ENCODE results near the gene ARHGEF39.
A peak's percentile ranks its signal among the peaks of the same experiment; 100 is the strongest.
"Not testable (repeated sequence)": the region's sequence is repeated elsewhere in the genome, so short reads cannot be mapped to it uniquely, and the experiment has no call there.

Gene ARHGEF39

GRCh38 chr9:35627575-35627974 lies 37.4 kb downstream of the ARHGEF39 start:
- no peak for DNase-seq (ENCODE audit: low read depth in 2 of 2, low spot score in 1 of 2)

- DNase-seq (ENCODE audit: low read depth in 2 of 2, low spot score in 1 of 2) = no peak
Observed at GRCh38 chr9:35619800-35620158, 45.2 kb downstream of the ARHGEF39 start.

GRCh38 chr9:35618854-35619799 lies 45.9 kb downstream of the ARHGEF39 start:
- peak in 1 of 2 donors; percentile 26 for DNase-seq (ENCODE audit: low read depth in 2 of 2, low spot score in 1 of 2)

GRCh38 chr9:35618325-35618727 lies 46.7 kb downstream of the ARHGEF39 start, which contains the start of gene CD72:
Gene CD72, minus strand, starts transcription at chr9:35618413. Its CDS starts 110 bp downstream, at chr9:35618303.
- DNase-seq (ENCODE audit: low read depth in 2 of 2, low spot score in 1 of 2) = no peak

GRCh38 chr9:35617548-35617947 lies 47.4 kb downstream of the ARHGEF39 start:
- no peak for DNase-seq (ENCODE audit: low read depth in 2 of 2, low spot score in 1 of 2)

GRCh38 chr9:35616681-35617459 lies 48.1 kb downstream of the ARHGEF39 start:
- peak; percentile 34 to 57 for DNase-seq (ENCODE audit: low read depth in 2 of 2, low spot score in 1 of 2)

- DNase-seq (ENCODE audit: low read depth in 2 of 2, low spot score in 1 of 2) = no peak
Observed at GRCh38 chr9:35615981-35616680, 48.9 kb downstream of the ARHGEF39 start.

GRCh38 chr9:35612843-35613242 lies 52.2 kb downstream of the ARHGEF39 start:
- DNase-seq (ENCODE audit: low read depth in 2 of 2, low spot score in 1 of 2) = no peak

- DNase-seq (ENCODE audit: low read depth in 2 of 2, low spot score in 1 of 2) = not testable (repeated sequence)
Observed at GRCh38 chr9:35612066-35612465, 52.9 kb downstream of the ARHGEF39 start.

- peak in 1 of 2 donors; percentile 28 for DNase-seq (ENCODE audit: low read depth in 2 of 2, low spot score in 1 of 2)
Observed at GRCh38 chr9:35611230-35611797, 53.7 kb downstream of the ARHGEF39 start.

GRCh38 chr9:35609820-35610163 lies 55.2 kb downstream of the ARHGEF39 start:
- DNase-seq (ENCODE audit: low read depth in 2 of 2, low spot score in 1 of 2) = no peak

Data from stimulated activated CD8-positive, alpha-beta memory T cell treated with anti-CD3 and anti-CD28 coated beads, Interleukin-4, amount 100 ng/mL, for 4 hours (primary cell).